NCI-H226 (cell line): Measurements from ENCODE around the gene ACIN1.
"Not testable (repeated sequence)": the region's sequence is repeated elsewhere in the genome, so short reads cannot be mapped to it uniquely, and the experiment has no call there.

Source experiments
- DNase-seq: peaks from one replicate; pipeline ENCODE4 v3.0.0-alpha.2; 2015

ACIN1 gene

DNA sequence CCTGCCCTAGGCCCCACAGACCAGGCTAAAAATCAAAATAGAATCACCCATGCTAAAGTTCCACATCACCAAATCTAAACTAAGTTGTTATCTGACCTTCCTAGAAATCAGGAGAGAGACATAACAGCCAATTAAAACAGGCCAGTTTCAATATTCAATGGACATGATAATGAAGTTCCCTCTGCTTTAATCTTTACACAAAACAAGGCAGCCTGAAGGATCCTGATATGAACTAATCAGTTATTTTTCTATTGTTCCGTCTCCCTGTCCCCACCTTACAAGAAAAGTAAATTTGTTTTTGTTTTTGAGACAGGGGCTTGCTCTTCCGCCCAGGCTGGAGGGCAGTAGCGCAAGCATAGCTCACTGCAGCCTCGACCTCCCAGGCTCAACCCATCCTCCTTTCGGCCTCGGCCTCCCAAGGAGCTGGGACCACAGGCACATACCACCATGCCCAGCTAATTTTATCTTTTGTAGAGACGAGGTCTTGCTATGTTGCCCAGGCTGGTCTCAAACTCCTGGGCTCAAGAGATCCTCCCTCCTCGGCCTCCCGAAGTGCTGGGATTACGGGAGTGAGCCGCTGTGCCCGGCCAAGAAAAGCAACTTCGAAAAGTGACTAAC, 29.5 kb upstream of the ACIN1 start:
- DNase-seq: no peak

GRCh38 chr14:23123419-23123818, 28.5 kb upstream of the ACIN1 start:
- no peak for DNase-seq

DNA sequence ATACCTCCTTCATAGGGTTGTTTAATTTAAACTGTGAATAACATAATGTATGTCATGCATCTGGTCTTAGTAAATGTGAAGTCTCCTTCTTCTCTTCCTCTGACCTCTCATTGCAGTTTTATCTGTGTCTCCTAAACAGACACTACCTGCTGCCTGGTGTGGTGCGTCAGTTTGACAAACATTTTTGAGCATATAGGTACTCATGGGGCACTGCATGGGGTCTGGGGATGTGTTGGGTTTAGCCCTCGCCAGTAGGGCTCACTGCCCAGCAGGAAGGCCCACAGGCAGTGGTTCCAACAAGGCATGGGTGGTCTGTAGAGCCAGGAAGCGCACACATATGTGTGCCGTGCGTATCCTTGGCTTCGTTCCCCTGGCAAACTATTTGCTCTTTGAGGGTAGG, 27.1 kb upstream of the ACIN1 start:
- DNase-seq: no peak

GRCh38 chr14:23121361-23121771, 26.4 kb upstream of the ACIN1 start:
- peak; percentile 98 for DNase-seq

- DNase-seq: peak; percentile 77
These were observed 25.8 kb upstream of the ACIN1 start for GRCh38 chr14:23120541-23121251.

- no peak for DNase-seq
These were observed 24.7 kb upstream of the ACIN1 start for GRCh38 chr14:23119363-23120327.

- DNase-seq: no peak
These were observed 23.8 kb upstream of the ACIN1 start, which contains the start of gene CEBPE for GRCh38 chr14:23118506-23119362. Gene CEBPE (minus strand): TSS chr14:23119255. CDS start chr14:23119091, 164 bp downstream.

GRCh38 chr14:23117371-23118020, 22.6 kb upstream of the ACIN1 start:
- DNase-seq: no peak

- no peak for DNase-seq
These were observed 21.0 kb upstream of the ACIN1 start for GRCh38 chr14:23115918-23116317.

GRCh38 chr14:23115039-23115731, 20.2 kb upstream of the ACIN1 start:
- DNase-seq: peak; percentile 98

- no peak for DNase-seq
These were observed 19.7 kb upstream of the ACIN1 start for GRCh38 chr14:23114669-23115038.

DNA sequence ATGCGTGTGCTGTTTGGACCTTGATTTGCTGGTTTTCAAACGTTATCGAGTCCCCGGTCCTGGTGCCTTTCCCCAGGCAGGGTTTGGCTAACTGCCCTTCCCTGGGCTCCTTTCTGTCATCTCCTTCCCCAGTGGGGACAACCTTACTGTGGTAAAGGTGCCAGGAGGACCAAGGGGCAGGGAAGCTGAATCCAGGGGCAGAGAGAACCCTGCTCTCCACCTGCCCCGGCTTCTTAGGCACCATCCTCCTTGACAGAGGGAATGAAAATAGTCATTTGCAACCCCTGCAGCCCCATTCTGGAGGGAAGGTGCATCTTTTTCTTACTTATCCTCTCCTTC, 19.2 kb upstream of the ACIN1 start:
- DNase-seq: no peak

DNA sequence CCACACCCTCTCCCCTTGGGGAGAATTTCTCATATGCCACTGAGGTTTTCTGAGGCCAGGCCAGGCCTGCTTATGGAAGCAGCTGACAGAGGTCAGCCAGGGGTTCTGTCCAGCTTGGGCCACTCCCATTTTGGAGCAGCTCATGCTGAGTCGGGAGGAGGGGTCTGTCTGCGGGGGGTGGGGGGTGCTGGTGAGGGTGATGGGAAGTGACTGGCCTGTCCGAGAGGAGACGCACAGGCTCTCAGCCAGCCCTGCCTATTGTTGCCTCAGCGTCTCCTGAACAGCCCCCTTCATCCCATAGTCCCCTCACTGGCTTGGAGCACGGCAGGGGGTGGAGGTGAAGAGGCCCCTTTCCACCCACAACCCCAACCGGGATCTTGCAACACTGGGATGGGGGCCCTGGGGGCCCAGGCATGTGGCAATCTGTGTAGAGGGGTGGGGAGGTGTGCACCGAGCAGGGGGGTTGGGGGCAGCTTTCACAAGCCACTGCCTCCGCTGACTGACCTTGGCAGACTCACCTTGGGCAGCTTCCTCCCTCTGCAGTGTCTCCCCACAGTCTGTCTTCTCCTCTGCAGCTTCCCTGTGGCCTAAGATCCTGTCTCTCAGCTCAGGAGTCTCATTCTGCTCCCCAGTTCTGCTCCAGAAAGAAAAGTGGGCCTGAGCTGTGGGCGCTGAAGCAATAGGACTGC, 18.6 kb upstream of the ACIN1 start:
- DNase-seq: no peak

- DNase-seq: no peak
These were observed 17.6 kb upstream of the ACIN1 start for GRCh38 chr14:23112359-23113178.

DNA sequence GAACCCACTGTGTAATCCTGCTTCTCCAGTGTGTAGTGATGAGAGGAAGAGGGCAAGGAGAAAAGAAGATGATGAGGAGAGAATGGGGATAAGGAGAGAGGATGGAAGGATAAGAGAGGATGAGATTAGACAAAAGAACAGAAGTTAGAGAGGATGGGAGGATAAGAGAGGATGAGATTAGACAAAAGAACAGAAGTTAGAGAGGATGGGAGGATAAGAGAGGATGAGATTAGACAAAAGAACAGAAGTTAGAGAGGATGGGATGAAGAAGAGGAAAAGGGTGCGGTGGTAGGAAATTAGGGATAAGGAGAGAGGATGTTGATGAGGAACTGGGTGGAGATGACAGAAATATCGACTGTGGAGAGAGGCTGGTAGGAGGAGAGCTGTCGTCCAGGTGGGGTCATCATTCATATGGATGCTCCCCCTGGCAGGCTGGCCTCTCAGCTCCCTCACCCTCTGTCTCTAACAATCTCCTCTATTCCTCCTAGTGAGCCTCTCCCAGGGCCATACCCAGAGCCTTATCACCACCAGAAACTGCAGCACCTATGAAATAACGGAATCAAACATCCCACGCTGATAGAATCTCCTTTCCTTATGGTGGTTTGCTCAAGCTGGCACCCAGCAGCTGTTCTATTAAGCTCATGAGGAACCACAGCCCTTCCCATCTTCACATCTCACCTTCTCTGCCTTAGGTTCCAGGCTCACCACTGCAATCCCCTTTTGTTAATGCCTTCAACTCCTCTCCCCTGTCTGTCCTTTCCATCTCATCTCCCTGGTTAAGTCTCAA, 15.8 kb upstream of the ACIN1 start:
- no peak for DNase-seq

GRCh38 chr14:23109769-23110168, 14.8 kb upstream of the ACIN1 start:
- DNase-seq: no peak

GRCh38 chr14:23108169-23108568, 13.2 kb upstream of the ACIN1 start:
- DNase-seq: not testable (repeated sequence)

DNA sequence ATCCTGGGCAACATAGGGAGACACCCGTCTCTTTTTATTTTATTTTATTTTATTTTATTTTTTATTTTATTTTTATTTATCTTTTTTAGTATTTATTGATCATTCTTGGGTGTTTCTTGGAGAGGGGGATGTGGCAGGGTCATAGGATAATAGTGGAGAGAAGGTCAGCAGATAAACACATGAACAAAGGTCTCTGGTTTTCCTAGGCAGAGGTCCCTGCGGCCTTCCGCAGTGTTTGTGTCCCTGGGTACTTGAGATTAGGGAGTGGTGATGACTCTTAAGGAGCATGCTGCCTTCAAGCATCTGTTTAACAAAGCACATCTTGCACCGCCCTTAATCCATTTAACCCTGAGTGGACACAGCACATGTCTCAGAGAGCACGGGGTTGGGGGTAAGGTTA, 12.7 kb upstream of the ACIN1 start:
- DNase-seq: not testable (repeated sequence)

GRCh38 chr14:23106747-23107045, 11.8 kb upstream of the ACIN1 start:
- DNase-seq: no peak
